Endothelial cell of umbilical vein (primary cell): ENCODE results near the gene ELMOD3. TPM values are rescaled to one million over a fixed set of nuclear protein-coding genes. Genes with fewer than 3 reads are reported as not detected.
A peak's percentile ranks its signal among the peaks of the same experiment; 100 is the strongest.

Experiments
- BruUV-seq: library from RNA; stranded (reverse); fragments of 400-500 nt; replicated peaks from 2 replicates; lab custom pipeline; 2021; lab: Mats Ljungman, UMichigan
- CTCF ChIA-PET: fragments of 300-600, 350-600 bp; sonication (Branson Sonifier 250); formaldehyde crosslinking; loops from one replicate; lab custom pipeline; 2021; ENCODE audit warnings: antibody characterized with exemption, inconsistent platforms; lab: Charles Lee
- POLR2A ChIA-PET: fragments of 300-600, 350-600 bp; sonication (Branson Sonifier 250); formaldehyde crosslinking; loops from one replicate; lab custom pipeline; 2021; ENCODE audit warnings: antibody characterized with exemption, inconsistent platforms; lab: Charles Lee
- DNase-seq: peaks from one replicate; pipeline ENCODE4 v3.0.0-alpha.2; 2011; ENCODE audit warnings: low read depth, low spot score
- FAIRE-seq: peaks from 2 replicates; lab custom pipeline; 2011; peaks lifted over from hg19 to GRCh38; lab: Jason Lieb, UNC
- H2AFZ ChIP-seq: 2 replicates; pipeline ENCODE4 v1.6.0; 2012; ENCODE audit warnings: low read depth, low read length, control low read depth, inconsistent platforms
- H3K27ac ChIP-seq: 2 replicates; pipeline ENCODE4 v1.5.1; 2011; ENCODE audit warnings: low read depth, mild to moderate bottlenecking, control low read depth, low read length, moderate library complexity; ENCODE audit not compliant: insufficient read depth
- H3K27me3 ChIP-seq, 2 experiments: 2 replicates each; pipeline versions ENCODE4 v1.6.0 to v1.6.1; 2011; ENCODE audit warnings: low read length in 2 of 2, mixed read lengths in 1 of 2; ENCODE audit not compliant: control insufficient read depth in 2 of 2, insufficient read depth in 2 of 2
- H3K36me3 ChIP-seq, 2 experiments: 2 replicates in 1 of 2; 3 replicates in 1 of 2; pipeline ENCODE4 v1.5.1; 2011; ENCODE audit warnings: low read length in 2 of 2, mild to moderate bottlenecking in 1 of 2, moderate library complexity in 1 of 2; ENCODE audit not compliant: control insufficient read depth in 2 of 2, insufficient read depth in 2 of 2; ENCODE audit errors: extremely low read depth in 1 of 2
- H3K4me1 ChIP-seq: 3 replicates; pipeline ENCODE4 v1.5.1; 2011; ENCODE audit warnings: mild to moderate bottlenecking, low read length; ENCODE audit not compliant: control insufficient read depth, insufficient read depth; ENCODE audit errors: extremely low read depth
- H3K4me2 ChIP-seq: 2 replicates; pipeline ENCODE4 v1.6.1; 2011; ENCODE audit warnings: low read length, control low read depth, mixed read lengths; ENCODE audit not compliant: insufficient read depth
- H3K4me3 ChIP-seq, 3 experiments: fragments of 200-600 bp in 1 of 3; sonication (generic), shearing (Covaris generic) in 1 of 3; replicated peaks in 1 of 3; 2 replicates each; pipeline ENCODE4 v1.5.1; 2011 to 2016; ENCODE audit warnings: control low read depth in 3 of 3, low read length in 3 of 3, mild to moderate bottlenecking in 2 of 3, inconsistent platforms in 1 of 3, low read depth in 1 of 3, moderate library complexity in 1 of 3; ENCODE audit not compliant: insufficient read depth in 1 of 3
- H3K79me2 ChIP-seq: 2 replicates; pipeline ENCODE4 v1.6.0; 2012; ENCODE audit warnings: low read length, inconsistent platforms; ENCODE audit not compliant: control insufficient read depth, insufficient read depth
- H3K9ac ChIP-seq: replicated peaks from 2 replicates; pipeline ENCODE3; 2011; ENCODE audit warnings: low read length, control low read depth; ENCODE audit not compliant: insufficient read depth; ENCODE audit errors: extremely low read depth
- H3K9me1 ChIP-seq: replicated peaks from 3 replicates; pipeline ENCODE4 v1.6.0; 2011; ENCODE audit warnings: mild to moderate bottlenecking, low read length; ENCODE audit not compliant: control insufficient read depth, insufficient read depth; ENCODE audit errors: extremely low read depth
- H3K9me3 ChIP-seq: replicated peaks from 2 replicates; pipeline ENCODE4 v1.5.1; 2012; ENCODE audit warnings: low read length, inconsistent platforms; ENCODE audit not compliant: control insufficient read depth, insufficient read depth
- H4K20me1 ChIP-seq: replicated peaks from 2 replicates; pipeline ENCODE3; 2011; ENCODE audit warnings: mild to moderate bottlenecking, low read length; ENCODE audit not compliant: control insufficient read depth, insufficient read depth; ENCODE audit errors: extremely low read depth
- CTCF ChIP-seq, 2 donors: IDR thresholded peaks; 1 replicate in 1 of 2; 2 replicates in 1 of 2; pipeline ENCODE4 v1.5.1; 2011; ENCODE audit warnings: low read length in 2 of 2, mild to moderate bottlenecking in 2 of 2, moderate library complexity in 2 of 2, control low read depth in 1 of 2, inconsistent platforms in 1 of 2, low read depth in 1 of 2; ENCODE audit not compliant: insufficient read depth in 1 of 2; ENCODE audit errors: extremely low read depth in 1 of 2
- EZH2 ChIP-seq: IDR thresholded peaks from 2 replicates; pipeline ENCODE4 v1.6.1; 2012; ENCODE audit warnings: borderline replicate concordance, low read depth, mild to moderate bottlenecking, moderate library complexity, low read length, inconsistent platforms; ENCODE audit not compliant: severe bottlenecking
- FOS ChIP-seq: IDR thresholded peaks from 2 replicates; pipeline ENCODE4 v1.6.1; 2011; ENCODE audit warnings: mild to moderate bottlenecking, low read length, moderate library complexity, borderline replicate concordance; ENCODE audit not compliant: insufficient read depth
- GATA2 ChIP-seq: IDR thresholded peaks from 2 replicates; pipeline ENCODE4 v1.7.0; 2011; ENCODE audit warnings: low read depth, mild to moderate bottlenecking, moderate library complexity, mixed read lengths, low read length; ENCODE audit not compliant: insufficient read length, insufficient read depth
- JUN ChIP-seq: IDR thresholded peaks from 2 replicates; pipeline ENCODE4 v1.6.1; 2011; ENCODE audit warnings: borderline replicate concordance, low read depth; ENCODE audit not compliant: insufficient read length, insufficient read depth
- MAX ChIP-seq: IDR thresholded peaks from 2 replicates; pipeline ENCODE4 v1.6.1; 2011; ENCODE audit not compliant: insufficient read depth, insufficient read length
- MYC ChIP-seq: IDR thresholded peaks from one replicate; pipeline ENCODE4 v1.6.1; 2011; ENCODE audit warnings: mild to moderate bottlenecking, low read depth, low read length
- POLR2A ChIP-seq: IDR thresholded peaks from 2 replicates; pipeline ENCODE4 v1.6.1; 2012; ENCODE audit warnings: low read depth, mild to moderate bottlenecking, control low read depth, low read length
- POLR2AphosphoS5 ChIP-seq: IDR thresholded peaks from 2 replicates; pipeline ENCODE4 v1.6.1; 2012; ENCODE audit warnings: low read depth, mild to moderate bottlenecking, control low read depth, low read length, moderate library complexity; ENCODE audit not compliant: insufficient read depth
- dilution Hi-C: fragments of 300-500 bp; cut with MboI; formaldehyde crosslinking; loops from one replicate; pipeline ENCODE4 v1.15.0; 2019; ENCODE audit warnings: low sequenced_read_pairs; ENCODE audit not compliant: extremely low pct_ligation_motif_present
- intact Hi-C: fragments of 100-400 bp; cut with micrococcal nuclease; formaldehyde crosslinking; loops from one replicate; pipeline ENCODE4 v1.10.0; 2022
- polyA plus RNA-seq, 4 experiments: library from polyadenylated mRNA; depleted of rRNA in 3 of 4; stranded (reverse) in 3 of 4; unstranded in 1 of 4; fragments of >200 nt; gene quantifications; 2 replicates each; pipeline versions ENCODE4 v1.2.1 to v1.2.3, GENCODE V29; 2011 to 2012; ENCODE audit warnings: missing spikeins in 1 of 4
- total RNA-seq: library from RNA; stranded (reverse); gene quantifications from 2 replicates; pipeline ENCODE4 v1.2.3, GENCODE V29; 2021

Gene ELMOD3
- total and polyA plus RNA-seq, 2 donors (not counting 3 experiments of a cell fraction or from before 2014, with no cell fraction given): 12.3 to 22.0 TPM

GRCh38 chr2:85355073-85355410, 473 bp downstream of the ELMOD3 start:
- POLR2A ChIA-PET: interaction anchor here (1.2 to 1.9 kb wide), 3 partner anchors 9 to 184 kb away, joined by 3 to 22 read pairs (median 8); partner anchors contain the start of gene MAT2A
- CTCF ChIA-PET: interaction anchor here (1.0 to 1.5 kb wide), 7 partner anchors 11 to 240 kb away, joined by 3 to 8 read pairs (median 4); partner anchors contain the start of gene RNF181
- Histone ChIP-seq H3K4me2 (peak overlapping the region; percentile 57), H3K4me3 (peak overlapping the region; percentile 78 to 97 (median 87)), H3K27me3 (no peaks in the 10 kb centered on the region), H3K9me1 (no peaks in the 10 kb centered on the region), H3K27ac (peak overlapping the region; percentile 44), H3K36me3 (peaks cover 7 to 11% of the 10 kb centered on the region in 2 experiments), H3K9ac (peak overlapping the region; percentile 93), H3K4me1 (peaks cover 8% of the 10 kb centered on the region), H3K9me3 (no peaks in the 10 kb centered on the region), H2AFZ (peak overlapping the region; percentile 98), H3K79me2 (peaks cover 17% of the 10 kb centered on the region), H4K20me1 (no peaks in the 10 kb centered on the region)
- FAIRE-seq: no peak
- DNase-seq: no peak
- TSS peak; percentile 57 for BruUV-seq
- TF ChIP-seq EZH2: no peak
- TF ChIP-seq POLR2A: no peak
- no peak for TF ChIP-seq MAX
- TF ChIP-seq CTCF (IDR thresholded peaks at IDR 0.05; ENCODE audit: extremely low read depth in 1 of 2, insufficient read depth in 1 of 2, low read depth in 1 of 2, low read length in 2 of 2): no peak
- TF ChIP-seq MYC: no peak
- no peak for TF ChIP-seq JUN
- TF ChIP-seq GATA2: no peak
- no peak for TF ChIP-seq POLR2AphosphoS5
- TF ChIP-seq FOS: no peak
- intact Hi-C loops: no loop called here
- dilution Hi-C loops: no loop called here
